Activated CD8-positive, alpha-beta memory T cell treated with anti-CD3 and anti-CD28 coated beads for 36 hours (primary cell): ENCODE results near the gene DAPK1. TPM values are rescaled to one million over a fixed set of nuclear protein-coding genes. Genes with fewer than 3 reads are reported as not detected.

Experiments used
- CTCF ChIA-PET: fragments of 350-600 bp; sonication (Branson Sonifier 250); formaldehyde crosslinking; loops from one replicate; lab custom pipeline; 2021; ENCODE audit warnings: antibody characterized with exemption; lab: Charles Lee
- POLR2A ChIA-PET: fragments of 350-600 bp; sonication (Branson Sonifier 250); formaldehyde crosslinking; loops from one replicate; lab custom pipeline; 2021; ENCODE audit warnings: antibody characterized with exemption; lab: Charles Lee
- total RNA-seq, 2 experiments: library from RNA; stranded (reverse); gene quantifications; one replicate each; pipeline ENCODE4 v1.2.3, GENCODE V29; 2021

Gene DAPK1
- total RNA-seq, 2 experiments from 2014 or later: 3.2 to 3.6 TPM

DNA sequence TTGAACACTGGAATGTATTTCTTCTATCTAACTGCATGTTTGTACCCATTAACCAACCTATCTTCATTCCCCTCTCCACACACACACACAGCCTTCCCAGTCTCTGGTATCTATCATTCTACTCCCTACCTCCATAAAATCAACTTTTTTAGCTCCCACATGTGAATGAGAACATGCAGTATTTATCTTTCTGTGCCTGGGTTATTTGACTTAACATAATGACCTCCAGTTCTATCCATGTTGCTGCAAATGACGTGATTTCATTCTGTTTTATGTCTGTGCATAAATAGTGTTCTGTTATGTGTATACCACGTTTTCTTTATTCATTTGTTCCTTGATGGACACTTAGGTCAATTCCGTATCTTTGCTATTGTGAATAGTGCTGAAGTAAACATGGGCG, 189.5 kb downstream of the DAPK1 start:
- POLR2A ChIA-PET: no interaction called here

DNA sequence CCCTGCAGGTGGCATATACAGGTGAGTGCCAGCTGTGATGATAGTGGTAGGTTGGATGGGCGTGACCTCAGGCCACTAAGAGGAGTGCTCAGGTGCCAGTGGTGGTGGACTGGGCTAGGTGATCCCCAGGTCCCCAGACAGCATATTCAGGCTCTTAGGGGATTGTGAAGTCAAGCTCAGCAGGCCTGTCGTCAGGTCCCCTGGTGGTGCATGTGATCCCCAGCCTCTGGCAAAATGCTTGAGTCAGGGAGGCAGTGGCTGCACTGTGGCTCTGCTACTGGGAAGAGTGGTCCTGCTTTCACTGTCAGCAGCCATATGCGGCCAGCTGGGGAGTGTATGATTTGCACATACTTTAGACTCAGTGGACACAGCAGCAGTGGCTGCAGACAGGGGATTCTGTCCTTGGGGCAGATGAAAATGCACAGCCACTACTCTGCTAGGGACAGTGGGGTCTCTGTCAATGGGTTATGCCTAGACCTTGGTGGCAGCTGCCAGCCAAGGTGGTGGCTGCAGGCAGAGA, 196.6 kb downstream of the DAPK1 start:
- CTCF ChIA-PET: no interaction called here

More for the DNA sequence above, 189.5 kb downstream of the DAPK1 start:
- CTCF ChIA-PET: no interaction called here

DNA sequence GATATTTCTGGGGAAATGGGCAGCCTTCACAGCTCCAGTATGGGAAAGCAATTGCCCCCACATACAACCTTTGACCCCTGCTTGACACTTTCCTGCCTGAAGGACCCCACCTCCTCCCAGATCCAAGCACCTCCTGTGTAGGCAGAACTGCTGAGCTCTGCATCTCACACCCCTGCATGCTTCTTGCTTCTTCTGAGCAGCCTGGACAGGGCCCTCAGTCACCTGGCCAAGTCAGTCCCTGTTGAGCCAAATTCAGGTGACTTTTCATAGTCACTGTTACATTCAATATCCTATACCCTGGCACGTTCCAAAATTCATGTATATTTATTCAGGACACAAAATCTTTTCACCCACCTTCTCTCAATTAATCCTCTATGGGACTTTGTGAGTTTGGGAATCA, 197.9 kb downstream of the DAPK1 start:
- CTCF ChIA-PET: no interaction called here

More for the DNA sequence above, 196.6 kb downstream of the DAPK1 start:
- POLR2A ChIA-PET: no interaction called here

DNA sequence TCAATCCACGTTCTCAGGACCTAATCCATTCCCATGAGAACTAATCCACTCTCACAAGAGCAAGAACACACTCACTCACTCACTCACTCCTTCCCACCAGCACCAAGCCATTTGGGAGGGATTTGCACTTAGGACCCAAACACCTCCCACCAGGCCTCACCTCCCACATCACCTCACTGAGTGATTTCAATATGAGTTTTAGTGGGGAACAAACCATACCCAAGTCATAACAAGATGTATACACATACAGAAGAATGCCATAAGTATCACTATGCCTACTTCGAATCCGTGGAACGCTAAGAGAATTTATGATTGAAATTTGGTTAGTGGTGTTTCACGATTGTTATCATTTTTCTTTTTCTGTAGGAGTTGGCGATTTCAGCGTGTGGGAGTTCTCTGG, 199.0 kb downstream of the DAPK1 start:
- ChIA-PET CTCF (no interaction called here), POLR2A (no interaction called here)

More for the DNA sequence above, 197.9 kb downstream of the DAPK1 start:
- POLR2A ChIA-PET: no interaction called here

DNA sequence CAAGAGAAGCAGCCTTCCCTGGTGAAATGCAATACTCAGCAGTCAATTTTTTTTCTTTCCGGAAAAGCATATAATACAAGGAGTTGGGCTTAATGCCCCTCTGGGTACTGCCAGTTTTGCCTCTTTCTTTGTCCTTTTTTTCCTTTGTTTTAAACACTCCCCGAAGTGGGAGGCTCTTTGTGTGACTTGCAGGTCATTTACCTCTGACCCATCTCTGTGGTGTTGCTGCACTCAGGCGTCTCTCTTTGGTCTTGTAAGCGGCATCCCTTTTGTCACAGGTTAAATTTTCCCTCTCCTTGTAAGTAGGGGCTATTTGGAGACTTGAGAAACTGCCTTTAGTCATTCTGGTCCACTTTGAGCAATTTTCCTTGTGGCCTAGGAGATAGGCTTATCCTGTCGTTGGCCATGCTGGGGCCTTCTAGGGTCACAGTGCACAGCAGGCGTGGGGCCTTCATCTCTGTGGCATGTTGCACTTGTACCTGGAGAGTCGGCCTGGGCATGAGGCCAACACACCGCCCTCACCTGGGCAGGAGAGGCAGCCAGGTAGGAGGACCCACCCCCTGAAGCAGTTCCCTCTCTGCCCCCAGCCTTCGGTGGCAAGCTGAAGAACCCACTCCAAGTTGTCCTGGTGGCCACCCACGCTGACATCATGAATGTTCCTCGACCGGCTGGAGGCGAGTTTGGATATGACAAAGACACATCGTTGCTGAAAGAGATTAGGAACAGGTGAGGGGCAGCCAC, 200.6 kb downstream of the DAPK1 start:
- CTCF ChIA-PET: no interaction called here
- POLR2A ChIA-PET: no interaction called here

GRCh38 chr9:87699835-87700234, 202.2 kb downstream of the DAPK1 start:
- ChIA-PET CTCF (interaction anchor here (0.7 kb wide), 1 partner anchor 15 kb away, joined by 3 read pairs; no protein-coding TSS in a partner anchor), POLR2A (no interaction called here)

DNA sequence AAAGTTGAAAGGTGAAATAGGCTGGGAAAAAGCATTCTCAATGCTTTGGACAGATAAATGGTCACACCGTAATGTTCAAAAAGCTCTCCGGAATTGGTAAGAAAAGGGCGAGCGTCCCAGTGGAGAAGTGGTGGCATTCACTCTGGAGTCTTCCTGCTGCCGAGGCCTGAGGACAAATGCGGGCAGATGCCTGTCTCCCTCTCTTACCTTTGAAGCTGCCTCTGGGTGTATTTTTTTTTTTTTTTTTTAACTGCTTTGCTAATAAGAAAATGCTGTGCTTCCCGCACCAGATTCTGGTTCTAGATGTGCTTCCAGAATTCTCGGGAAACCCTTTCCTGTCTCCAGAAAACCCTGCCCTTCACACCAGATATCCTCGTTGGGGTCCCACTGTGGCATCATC, 203.8 kb downstream of the DAPK1 start:
- ChIA-PET CTCF (no interaction called here), POLR2A (no interaction called here)

DNA sequence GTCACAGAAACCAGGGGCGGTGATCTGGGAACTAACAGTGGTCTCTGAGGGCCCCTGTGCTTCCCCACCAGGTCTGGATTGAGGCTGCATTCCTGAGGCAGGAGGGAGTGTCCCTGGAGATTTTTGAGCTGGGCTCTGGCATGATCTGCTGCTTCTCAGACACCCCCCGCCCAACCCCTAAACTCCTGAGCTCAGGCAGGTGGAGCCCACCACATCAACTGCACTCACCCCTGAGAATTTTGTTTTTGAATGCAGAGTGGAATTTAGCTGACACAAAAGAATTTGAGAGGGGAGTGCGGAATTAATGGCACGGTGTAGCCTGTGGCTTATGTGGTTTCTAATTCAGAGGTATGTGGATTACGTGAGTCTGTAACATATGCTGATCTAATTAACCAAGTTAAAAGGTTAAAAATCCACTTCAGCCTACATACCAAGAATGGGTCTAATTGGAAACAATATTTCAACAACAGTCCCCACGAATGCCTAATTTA, 204.3 kb downstream of the DAPK1 start:
- POLR2A ChIA-PET: no interaction called here

GRCh38 chr9:87702921-87703320, 205.3 kb downstream of the DAPK1 start:
- CTCF ChIA-PET: no interaction called here

More for the DNA sequence above, 204.3 kb downstream of the DAPK1 start:
- CTCF ChIA-PET: no interaction called here

DNA sequence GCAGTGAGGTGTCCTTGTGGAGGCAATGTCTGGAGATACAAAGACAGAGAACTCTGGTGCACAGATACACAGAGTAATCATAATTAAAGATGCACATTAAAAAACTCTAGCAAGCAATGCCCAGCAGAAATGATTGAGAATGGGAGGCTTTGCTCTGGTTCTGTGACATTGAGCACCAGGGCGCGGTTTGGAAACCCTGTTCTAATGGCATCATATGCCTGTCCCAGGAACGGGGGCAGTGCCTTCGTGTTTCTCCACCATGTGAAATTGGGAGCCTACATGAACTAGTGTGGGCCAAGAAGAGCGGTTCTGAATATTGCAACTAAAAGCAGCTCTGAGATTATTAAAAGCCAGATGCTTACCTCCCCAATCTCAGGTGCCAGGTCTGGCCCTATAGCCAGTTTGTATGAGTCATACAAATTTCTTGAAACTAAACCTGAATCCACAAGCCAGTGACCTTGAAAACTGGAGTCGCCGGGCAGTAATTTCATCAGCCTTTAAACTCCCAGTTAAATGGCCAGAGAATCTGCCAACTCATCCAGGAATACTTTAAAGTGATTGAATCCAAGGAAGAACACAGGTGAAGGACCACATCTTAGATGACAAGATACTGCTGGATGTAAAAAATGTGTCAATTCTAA, 206.1 kb downstream of the DAPK1 start:
- CTCF ChIA-PET: no interaction called here

More at GRCh38 chr9:87702921-87703320, 205.3 kb downstream of the DAPK1 start:
- POLR2A ChIA-PET: no interaction called here

DNA sequence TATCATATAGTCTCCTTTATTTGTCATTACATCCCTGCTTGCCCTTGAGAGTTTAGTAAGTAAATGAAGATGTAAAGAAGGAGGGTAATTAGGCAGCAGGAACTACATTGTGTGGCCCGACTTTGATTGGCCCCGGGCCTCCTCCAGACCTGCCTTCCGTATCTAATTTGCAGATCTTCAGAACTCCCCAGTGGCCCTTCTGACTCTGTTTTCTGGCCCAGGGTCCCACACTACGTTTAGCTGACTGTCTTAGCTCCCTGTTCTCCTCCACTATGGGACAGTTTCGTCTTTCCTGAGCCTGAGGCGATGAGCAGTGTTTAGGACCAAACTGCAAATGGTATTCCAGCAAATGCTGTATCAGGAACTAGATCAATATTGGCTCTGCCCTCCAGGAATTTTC, 206.7 kb downstream of the DAPK1 start:
- ChIA-PET POLR2A (no interaction called here), CTCF (no interaction called here)

More for the DNA sequence above, 206.1 kb downstream of the DAPK1 start:
- POLR2A ChIA-PET: no interaction called here

- CTCF ChIA-PET: no interaction called here
- POLR2A ChIA-PET: no interaction called here
Observed at GRCh38 chr9:87706066-87706739, 208.5 kb downstream of the DAPK1 start.

DNA sequence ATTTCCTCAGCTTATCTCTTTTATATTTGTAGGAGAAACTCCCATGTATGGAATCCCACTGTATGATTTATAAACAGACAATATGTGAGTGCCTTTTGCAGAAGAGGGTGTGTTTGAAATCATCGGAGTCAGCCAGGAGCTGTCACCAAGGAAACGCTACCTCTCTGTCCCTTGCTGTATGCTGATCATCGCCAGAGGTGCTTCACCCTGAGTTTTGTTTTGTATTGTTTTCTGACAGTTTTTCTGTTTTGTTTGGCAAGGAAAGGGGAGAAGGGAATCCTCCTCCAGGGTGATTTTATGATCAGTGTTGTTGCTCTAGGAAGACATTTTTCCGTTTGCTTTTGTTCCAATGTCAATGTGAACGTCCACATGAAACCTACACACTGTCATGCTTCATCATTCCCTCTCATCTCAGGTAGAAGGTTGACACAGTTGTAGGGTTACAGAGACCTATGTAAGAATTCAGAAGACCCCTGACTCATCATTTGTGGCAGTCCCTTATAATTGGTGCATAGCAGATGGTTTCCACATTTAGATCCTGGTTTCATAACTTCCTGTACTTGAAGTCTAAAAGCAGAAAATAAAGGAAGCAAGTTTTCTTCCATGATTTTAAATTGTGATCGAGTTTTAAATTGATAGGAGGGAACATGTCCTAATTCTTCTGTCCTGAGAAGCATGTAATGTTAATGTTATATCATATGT, 210.3 kb downstream of the DAPK1 start:
- CTCF ChIA-PET: no interaction called here
- POLR2A ChIA-PET: no interaction called here

DNA sequence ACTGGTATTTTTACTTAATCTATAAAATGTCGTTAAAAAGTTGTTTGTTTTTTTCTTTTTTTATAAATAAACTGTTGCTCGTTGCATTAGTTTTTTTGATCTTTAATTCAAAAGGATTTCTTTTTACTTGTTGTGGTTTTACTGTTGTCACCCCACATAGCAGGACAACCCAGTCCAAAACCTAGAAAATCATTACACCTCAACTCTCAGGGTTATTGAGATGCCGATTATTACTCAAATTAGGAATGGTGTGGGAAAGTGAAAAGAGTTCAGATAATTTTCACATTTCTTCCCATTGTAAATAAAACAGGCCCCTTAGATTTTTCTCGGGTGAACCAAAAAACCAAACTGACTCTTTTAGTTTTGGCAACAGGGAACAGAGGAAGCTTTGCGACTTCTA, 210.9 kb downstream of the DAPK1 start:
- ChIA-PET POLR2A (no interaction called here), CTCF (no interaction called here)

DNA sequence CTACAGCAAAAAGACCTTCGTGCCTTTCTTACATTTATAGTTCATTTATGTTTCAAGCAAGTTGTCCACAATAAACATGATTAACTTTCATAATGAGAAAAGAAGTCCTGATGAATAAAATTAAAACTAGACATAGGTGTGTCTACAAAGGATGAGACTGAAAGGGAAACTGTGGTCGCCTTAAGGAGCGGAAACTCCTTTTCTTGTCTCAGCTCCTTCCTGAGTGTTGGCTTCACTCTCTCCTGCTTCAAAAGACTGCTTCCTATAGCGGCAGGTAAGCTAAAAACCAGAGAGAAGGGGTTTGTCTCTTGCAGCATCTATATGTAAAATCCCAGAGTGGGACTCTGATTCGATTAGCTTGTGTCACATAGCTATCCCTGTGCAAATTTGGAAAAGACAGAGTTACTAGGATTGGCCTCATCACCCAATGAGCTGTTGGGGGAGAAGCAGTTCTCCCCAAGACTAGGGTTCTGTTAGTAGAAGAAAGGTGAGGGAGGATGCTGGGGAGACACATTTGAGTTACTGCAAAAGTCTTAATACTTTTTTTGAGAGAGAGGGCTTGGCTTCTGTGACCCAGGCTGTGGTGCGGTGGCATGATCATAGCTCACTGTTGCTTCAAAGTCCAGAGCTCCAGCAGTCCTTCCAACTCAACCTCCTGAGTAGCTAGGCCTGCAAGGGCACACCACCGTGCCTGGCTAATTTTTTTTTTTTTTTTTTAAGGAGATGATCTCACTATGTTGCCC, 211.5 kb downstream of the DAPK1 start:
- ChIA-PET CTCF (no interaction called here), POLR2A (no interaction called here)

GRCh38 chr9:87710443-87710842, 212.8 kb downstream of the DAPK1 start:
- CTCF ChIA-PET: no interaction called here
- POLR2A ChIA-PET: no interaction called here

- POLR2A ChIA-PET: no interaction called here
- CTCF ChIA-PET: no interaction called here
Observed at GRCh38 chr9:87711857-87712800, 214.5 kb downstream of the DAPK1 start.

- ChIA-PET CTCF (no interaction called here), POLR2A (no interaction called here)
Observed at GRCh38 chr9:87712801-87713277, 215.2 kb downstream of the DAPK1 start.
